ENCODE results near the gene LY6G5B.

DNA sequence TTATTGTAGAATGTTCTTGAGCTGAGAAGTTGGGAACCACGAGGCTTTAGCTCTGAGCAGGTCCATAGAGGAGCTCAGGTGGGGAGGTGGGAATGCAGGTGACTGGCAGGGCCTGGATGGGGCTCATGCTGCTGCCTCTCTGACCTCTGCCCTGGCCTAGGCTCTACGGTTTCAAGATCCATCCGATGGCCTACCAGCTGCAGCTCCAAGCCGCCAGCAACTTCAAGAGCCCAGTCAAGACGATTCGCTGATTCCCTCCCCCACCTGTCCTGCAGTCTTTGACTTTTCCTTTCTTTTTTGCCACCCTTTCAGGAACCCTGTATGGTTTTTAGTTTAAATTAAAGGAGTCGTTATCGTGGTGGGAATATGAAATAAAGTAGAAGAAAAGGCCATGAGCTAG, at the start of gene LY6G5B:
- TF ChIP-seq, protein P1, sequence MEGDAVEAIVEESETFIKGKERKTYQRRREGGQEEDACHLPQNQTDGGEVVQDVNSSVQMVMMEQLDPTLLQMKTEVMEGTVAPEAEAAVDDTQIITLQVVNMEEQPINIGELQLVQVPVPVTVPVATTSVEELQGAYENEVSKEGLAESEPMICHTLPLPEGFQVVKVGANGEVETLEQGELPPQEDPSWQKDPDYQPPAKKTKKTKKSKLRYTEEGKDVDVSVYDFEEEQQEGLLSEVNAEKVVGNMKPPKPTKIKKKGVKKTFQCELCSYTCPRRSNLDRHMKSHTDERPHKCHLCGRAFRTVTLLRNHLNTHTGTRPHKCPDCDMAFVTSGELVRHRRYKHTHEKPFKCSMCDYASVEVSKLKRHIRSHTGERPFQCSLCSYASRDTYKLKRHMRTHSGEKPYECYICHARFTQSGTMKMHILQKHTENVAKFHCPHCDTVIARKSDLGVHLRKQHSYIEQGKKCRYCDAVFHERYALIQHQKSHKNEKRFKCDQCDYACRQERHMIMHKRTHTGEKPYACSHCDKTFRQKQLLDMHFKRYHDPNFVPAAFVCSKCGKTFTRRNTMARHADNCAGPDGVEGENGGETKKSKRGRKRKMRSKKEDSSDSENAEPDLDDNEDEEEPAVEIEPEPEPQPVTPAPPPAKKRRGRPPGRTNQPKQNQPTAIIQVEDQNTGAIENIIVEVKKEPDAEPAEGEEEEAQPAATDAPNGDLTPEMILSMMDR (IDR thresholded peaks at IDR 0.05), result no peak
- no peak for TF ChIP-seq POLR2A (IDR thresholded peaks at IDR 0.05)
- TF ChIP-seq EP300 (IDR thresholded peaks at IDR 0.05), result no peak

All from ovary (tissue), 3 donors.